OCI-LY7 (cell line): ENCODE data around the gene MEST. TPM values are rescaled to one million over a fixed set of nuclear protein-coding genes. Genes with fewer than 3 reads are reported as not detected.
"Not testable (repeated sequence)": the region's sequence is repeated elsewhere in the genome, so short reads cannot be mapped to it uniquely, and the experiment has no call there.

ENCODE experiments used
- BruUV-seq: library from RNA; stranded (reverse); fragments of 400-500 nt; replicated peaks from 2 replicates; lab custom pipeline; 2021; lab: Mats Ljungman, UMichigan
- CTCF ChIA-PET: fragments of 300-600 bp; sonication (Branson Sonifier 250); formaldehyde crosslinking; loops from one replicate; lab custom pipeline; 2022; ENCODE audit warnings: antibody characterized with exemption; ENCODE audit not compliant: unreplicated experiment; lab: Charles Lee
- POLR2A ChIA-PET: fragments of 300-600 bp; sonication (Branson Sonifier 250); formaldehyde crosslinking; loops from one replicate; lab custom pipeline; 2022; ENCODE audit warnings: antibody characterized with exemption; lab: Charles Lee
- DNase-seq: peaks from one replicate; pipeline ENCODE4 v3.0.0-alpha.2; 2015; ENCODE audit warnings: low spot score
- H2AFZ ChIP-seq: fragments of 200-600 bp; sonication (generic), shearing (Covaris generic); 2 replicates; pipeline ENCODE4 v1.6.1; 2014; ENCODE audit warnings: mild to moderate bottlenecking, antibody characterized with exemption, low read length, moderate library complexity
- H3K27ac ChIP-seq: fragments of 200-600 bp; sonication (generic); 2 replicates; pipeline ENCODE4 v1.5.1; 2014; ENCODE audit warnings: mixed run types, low read depth, mild to moderate bottlenecking, moderate library complexity, low read length, inconsistent platforms; ENCODE audit not compliant: poor library complexity, severe bottlenecking
- H3K36me3 ChIP-seq: fragments of 200-600 bp; sonication (generic); 2 replicates; pipeline ENCODE4 v1.6.1; 2014; ENCODE audit warnings: mild to moderate bottlenecking, antibody characterized with exemption, low read length, moderate library complexity, mixed read lengths; ENCODE audit not compliant: insufficient read depth
- H3K4me1 ChIP-seq: fragments of 200-600 bp; sonication (generic); 2 replicates; pipeline ENCODE4 v1.5.1; 2014; ENCODE audit warnings: mild to moderate bottlenecking, low read length; ENCODE audit not compliant: insufficient read depth, poor library complexity, severe bottlenecking
- H3K4me2 ChIP-seq: fragments of 200-600 bp; sonication (generic); 2 replicates; pipeline ENCODE4 v1.6.1; 2014; ENCODE audit warnings: mild to moderate bottlenecking, low read length
- H3K4me3 ChIP-seq: fragments of 200-600 bp; sonication (generic); 2 replicates; pipeline ENCODE4 v1.5.1; 2014; ENCODE audit warnings: mild to moderate bottlenecking, low read depth, low read length; ENCODE audit not compliant: poor library complexity, severe bottlenecking
- H3K79me2 ChIP-seq: fragments of 200-600 bp; sonication (generic); 2 replicates; pipeline ENCODE4 v1.6.1; 2016; ENCODE audit warnings: low read depth, mild to moderate bottlenecking, low read length, moderate library complexity, mixed read lengths; ENCODE audit not compliant: insufficient read depth
- H3K9me2 ChIP-seq: fragments of 200-600 bp; sonication (generic); 2 replicates; pipeline ENCODE4 v1.6.1; 2016; ENCODE audit warnings: mild to moderate bottlenecking, low read length, mixed read lengths; ENCODE audit not compliant: insufficient read depth
- H3K9me3 ChIP-seq: fragments of 200-600 bp; sonication (generic); 2 replicates; pipeline ENCODE4 v1.6.1; 2014; ENCODE audit warnings: mild to moderate bottlenecking, mixed run types, low read length, mixed read lengths
- H4K20me1 ChIP-seq: fragments of 200-600 bp; sonication (generic); 2 replicates; pipeline ENCODE4 v1.6.1; 2014; ENCODE audit warnings: mild to moderate bottlenecking, antibody characterized with exemption, low read length, moderate library complexity, mixed read lengths; ENCODE audit not compliant: insufficient read depth
- EZH2phosphoT487 ChIP-seq: fragments of 200-600 bp; sonication (generic); IDR thresholded peaks from 2 replicates; pipeline ENCODE4 v1.6.1; 2018; ENCODE audit warnings: low read depth, borderline replicate concordance, mild to moderate bottlenecking, mixed run types, antibody characterized with exemption, low read length, moderate library complexity, mixed read lengths
- intact Hi-C: fragments of 100-400 bp; cut with micrococcal nuclease; formaldehyde crosslinking; loops from one replicate; pipeline ENCODE4 v1.10.0; 2022; ENCODE audit not compliant: unreplicated experiment
- total RNA-seq, 2 experiments: library from RNA; depleted of rRNA in 1 of 2; stranded (reverse); fragments of >200 nt in 1 of 2; shearing (Covaris generic) in 1 of 2; gene quantifications; 2 replicates each; pipeline ENCODE4 v1.2.3, GENCODE V29; 2014 to 2022
- TF ChIP-seq, protein P1 (sequence below): fragments of 200-600 bp; sonication (generic); conservative IDR thresholded peaks from 2 replicates; pipeline ENCODE4 v1.5.1; 2014; ENCODE audit warnings: mild to moderate bottlenecking, antibody characterized with exemption, low read length, moderate library complexity, mixed read lengths

MEST gene
- total RNA-seq, 2 experiments from 2014 or later = 1.5 to 5.2 TPM

DNA sequence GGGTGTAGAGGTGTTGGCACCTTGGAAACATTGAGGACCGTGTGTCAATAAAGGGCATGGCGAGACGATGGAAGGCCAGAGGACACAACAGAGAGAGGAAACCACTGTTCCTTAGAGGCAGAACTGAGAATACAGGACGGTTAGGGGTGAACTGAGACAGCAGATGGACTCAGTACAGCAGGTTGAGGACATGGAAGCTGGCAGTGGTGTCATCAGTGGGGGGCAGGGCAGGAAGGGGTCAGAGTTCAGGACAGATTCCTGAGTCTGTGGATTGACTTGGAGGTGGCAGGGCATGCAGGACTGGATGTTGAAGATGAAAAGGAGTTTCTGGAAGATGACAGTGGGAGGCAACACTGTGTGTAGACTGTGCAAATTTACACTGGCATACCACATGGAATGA, 50.4 kb downstream of the MEST start:
- H2AFZ ChIP-seq, H3K4me3 ChIP-seq, POLR2A ChIA-PET, H3K79me2 ChIP-seq, intact Hi-C loops, H3K4me1 ChIP-seq, H3K9me2 ChIP-seq, H3K27ac ChIP-seq, CTCF ChIA-PET, DNase-seq, H3K9me3 ChIP-seq, BruUV-seq, H4K20me1 ChIP-seq, H3K36me3 ChIP-seq, H3K4me2 ChIP-seq: not testable (repeated sequence)

DNA sequence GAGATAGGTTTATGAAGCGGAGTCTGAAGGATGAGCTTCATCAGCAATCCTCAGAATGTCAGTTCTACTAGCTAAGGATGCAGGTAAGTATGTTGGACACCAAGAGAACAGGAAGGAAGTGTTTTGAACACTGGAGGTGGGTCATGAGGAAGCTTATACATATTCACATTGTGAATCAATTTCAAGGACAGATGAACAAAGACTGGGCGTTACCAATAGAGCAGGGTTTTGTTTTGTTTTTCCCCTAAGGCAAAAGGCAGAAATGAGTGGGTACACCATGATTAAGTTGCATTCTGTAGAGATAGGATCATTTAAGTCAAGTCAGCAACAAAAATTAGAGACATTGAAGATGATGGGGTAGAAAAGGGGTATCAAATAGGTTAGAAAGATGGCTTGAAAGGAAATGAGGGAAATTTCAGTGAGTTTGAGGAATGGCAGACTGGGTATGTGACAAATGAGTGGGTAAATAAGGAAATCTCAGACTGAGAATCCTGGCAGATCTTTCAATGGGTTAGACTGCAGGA, 51.7 kb downstream of the MEST start:
- no peak overlapping the region for H3K27ac ChIP-seq
- CTCF ChIA-PET = no interaction called here
- intact Hi-C loops = no loop called here

DNA sequence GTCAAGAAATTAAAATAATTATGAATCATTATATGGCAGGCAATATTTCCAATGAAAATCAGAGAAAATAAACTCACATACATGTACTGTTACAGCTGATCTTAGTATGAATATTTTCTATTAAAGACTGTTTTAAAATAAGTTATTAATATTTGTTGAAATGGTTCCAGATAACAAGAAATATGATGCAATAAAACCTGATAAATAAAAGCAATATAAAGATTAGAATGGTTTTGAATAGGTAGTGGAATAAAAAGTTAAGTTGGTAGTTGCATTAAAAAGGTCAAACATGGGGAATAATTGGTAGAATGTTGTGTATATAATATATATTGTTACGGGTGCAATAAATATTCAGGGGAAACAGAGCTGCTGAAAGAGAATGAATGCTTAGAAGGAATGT, 52.5 kb downstream of the MEST start:
- CTCF ChIA-PET = no interaction called here

More for the DNA sequence above, 51.7 kb downstream of the MEST start:
- H3K4me2 ChIP-seq = no peak overlapping the region
- H3K9me2 ChIP-seq = no peaks in the 10 kb centered on the region
- no peak for DNase-seq
- no peaks in the 10 kb centered on the region for H3K79me2 ChIP-seq
- H3K4me3 ChIP-seq = no peak overlapping the region
- BruUV-seq = no TSS peak
- POLR2A ChIA-PET = interaction anchor here (1.0 to 1.2 kb wide), 2 partner anchors 10 to 37 kb away, joined by 3 to 4 read pairs; no protein-coding TSS in a partner anchor
- H3K4me1 ChIP-seq = no peaks in the 10 kb centered on the region
- H3K9me3 ChIP-seq = no peaks in the 10 kb centered on the region
- TF ChIP-seq, protein P1, sequence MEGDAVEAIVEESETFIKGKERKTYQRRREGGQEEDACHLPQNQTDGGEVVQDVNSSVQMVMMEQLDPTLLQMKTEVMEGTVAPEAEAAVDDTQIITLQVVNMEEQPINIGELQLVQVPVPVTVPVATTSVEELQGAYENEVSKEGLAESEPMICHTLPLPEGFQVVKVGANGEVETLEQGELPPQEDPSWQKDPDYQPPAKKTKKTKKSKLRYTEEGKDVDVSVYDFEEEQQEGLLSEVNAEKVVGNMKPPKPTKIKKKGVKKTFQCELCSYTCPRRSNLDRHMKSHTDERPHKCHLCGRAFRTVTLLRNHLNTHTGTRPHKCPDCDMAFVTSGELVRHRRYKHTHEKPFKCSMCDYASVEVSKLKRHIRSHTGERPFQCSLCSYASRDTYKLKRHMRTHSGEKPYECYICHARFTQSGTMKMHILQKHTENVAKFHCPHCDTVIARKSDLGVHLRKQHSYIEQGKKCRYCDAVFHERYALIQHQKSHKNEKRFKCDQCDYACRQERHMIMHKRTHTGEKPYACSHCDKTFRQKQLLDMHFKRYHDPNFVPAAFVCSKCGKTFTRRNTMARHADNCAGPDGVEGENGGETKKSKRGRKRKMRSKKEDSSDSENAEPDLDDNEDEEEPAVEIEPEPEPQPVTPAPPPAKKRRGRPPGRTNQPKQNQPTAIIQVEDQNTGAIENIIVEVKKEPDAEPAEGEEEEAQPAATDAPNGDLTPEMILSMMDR = no peak
- no peak for TF ChIP-seq EZH2phosphoT487
- H3K36me3 ChIP-seq = peaks cover 8% of the 10 kb centered on the region; the same call in 1 of the 2 replicates
- no peak overlapping the region for H2AFZ ChIP-seq
- H4K20me1 ChIP-seq = no peaks in the 10 kb centered on the region

More for the DNA sequence above, 52.5 kb downstream of the MEST start:
- H3K79me2 ChIP-seq = no peaks in the 10 kb centered on the region
- peaks cover 8% of the 10 kb centered on the region; the same call in 1 of the 2 replicates for H3K36me3 ChIP-seq
- no peaks in the 10 kb centered on the region for H3K9me2 ChIP-seq
- no peak for TF ChIP-seq EZH2phosphoT487
- no peak overlapping the region for H2AFZ ChIP-seq
- intact Hi-C loops = no loop called here
- H3K4me3 ChIP-seq = no peak overlapping the region
- H3K9me3 ChIP-seq = no peaks in the 10 kb centered on the region
- DNase-seq = no peak
- no peak overlapping the region for H3K4me2 ChIP-seq
- H3K27ac ChIP-seq = no peak overlapping the region
- H3K4me1 ChIP-seq = no peaks in the 10 kb centered on the region
- POLR2A ChIA-PET = interaction anchor here (1.2 kb wide), 1 partner anchor 38 kb away, joined by 3 read pairs; no protein-coding TSS in a partner anchor
- no TSS peak for BruUV-seq
- H4K20me1 ChIP-seq = no peaks in the 10 kb centered on the region
